Psoas muscle (tissue), 8 donors: ENCODE measurements around the gene FN3K. TPM values are rescaled to one million over a fixed set of nuclear protein-coding genes. Genes with fewer than 3 reads are reported as not detected.

ENCODE experiments used
- ATAC-seq, 4 donors: fragments of 200-7000 bp; cut with Tn5 transposase; one replicate each; pipeline ENCODE4 v1.9.1; 2020; ENCODE audit warnings: moderate library complexity in 3 of 4, mild to moderate bottlenecking in 2 of 4
- DNase-seq, 2 donors: peaks; one replicate each; pipeline ENCODE4 v3.0.0-alpha.2; 2020
- H3K27ac ChIP-seq: fragments of 200-600 bp; one replicate; pipeline ENCODE4 v1.8.0; 2022
- H3K27me3 ChIP-seq, 3 donors: fragments of 200-600 bp in 1 of 3; one replicate each; pipeline versions ENCODE4 v1.6.1 to v1.8.0; 2013 to 2022; ENCODE audit warnings: low read length in 2 of 3, mild to moderate bottlenecking in 2 of 3, moderate library complexity in 1 of 3; ENCODE audit not compliant: insufficient read depth in 3 of 3
- H3K36me3 ChIP-seq, 2 donors: fragments of 200-600 bp in 1 of 2; one replicate each; pipeline versions ENCODE4 v1.6.1 to v1.8.0; 2013 to 2022; ENCODE audit warnings: low read depth in 1 of 2, mild to moderate bottlenecking in 1 of 2, moderate library complexity in 1 of 2; ENCODE audit not compliant: insufficient read depth in 1 of 2
- H3K4me1 ChIP-seq: fragments of 200-600 bp; one replicate; pipeline ENCODE4 v1.8.0; 2022
- H3K4me3 ChIP-seq: fragments of 200-600 bp; one replicate; pipeline ENCODE4 v1.8.0; 2022; ENCODE audit warnings: mild to moderate bottlenecking
- H3K9me3 ChIP-seq: fragments of 200-600 bp; one replicate; pipeline ENCODE4 v1.8.0; 2022
- WGBS, 3 donors: extraction: QIAGEN DNeasy Blood & Tissue Kit; methylation state at CpG; one replicate each; pipeline versions ENCODE4 v1.1.6 to v1.1.7; 2013; 5-methylcytosine and 5-hydroxymethylcytosine counted together
- intact Hi-C, 2 donors: fragments of 100-400 bp; cut with DNase I; formaldehyde crosslinking; loops; one replicate each; pipeline versions ENCODE4 v1.11.0 to v1.14.2; 2022
- polyA plus RNA-seq, 3 donors: library from polyadenylated mRNA; stranded (reverse); fragments of 200-250 nt; gene quantifications; one replicate each; pipeline ENCODE4 v1.2.3, GENCODE V29; 2013
- total RNA-seq, 4 donors: library from RNA; stranded (reverse); fragmentation: NEBNext Ultra II Directional in 2 of 4; extraction: Animal tissue kit (Norgen Biotek cat#: 25700) in 2 of 4; gene quantifications; one replicate each; pipeline versions ENCODE4 v1.2.1 to v1.2.4, GENCODE V29; 2021 to 2023
- TF ChIP-seq, protein P1 (sequence below): fragments of 200-600 bp; IDR thresholded peaks from one replicate; pipeline ENCODE4 v1.8.0; 2022; ENCODE audit warnings: antibody characterized with exemption
- donor health status: healthy with polysubstance abuse.
- donor health status: DM: no; HTN: no; CAD: no; lungs with moderate emphysema.
- donor health status: Bipolar disorder and iron deficiency.
- donor health status: healthy.
- donor health status: DM: yes; HTN: yes; CAD: no.
- donor health status: DM: no; HTN: no; CAD: no.
- donor health status: DM: no; HTN: no; CAD: no.
- donor health status: DM: yes; HTN: yes; CAD: no.

FN3K gene
- total and polyA plus RNA-seq, 7 donors, result 5.9 to 22.3 (median 10.1) TPM

DNA sequence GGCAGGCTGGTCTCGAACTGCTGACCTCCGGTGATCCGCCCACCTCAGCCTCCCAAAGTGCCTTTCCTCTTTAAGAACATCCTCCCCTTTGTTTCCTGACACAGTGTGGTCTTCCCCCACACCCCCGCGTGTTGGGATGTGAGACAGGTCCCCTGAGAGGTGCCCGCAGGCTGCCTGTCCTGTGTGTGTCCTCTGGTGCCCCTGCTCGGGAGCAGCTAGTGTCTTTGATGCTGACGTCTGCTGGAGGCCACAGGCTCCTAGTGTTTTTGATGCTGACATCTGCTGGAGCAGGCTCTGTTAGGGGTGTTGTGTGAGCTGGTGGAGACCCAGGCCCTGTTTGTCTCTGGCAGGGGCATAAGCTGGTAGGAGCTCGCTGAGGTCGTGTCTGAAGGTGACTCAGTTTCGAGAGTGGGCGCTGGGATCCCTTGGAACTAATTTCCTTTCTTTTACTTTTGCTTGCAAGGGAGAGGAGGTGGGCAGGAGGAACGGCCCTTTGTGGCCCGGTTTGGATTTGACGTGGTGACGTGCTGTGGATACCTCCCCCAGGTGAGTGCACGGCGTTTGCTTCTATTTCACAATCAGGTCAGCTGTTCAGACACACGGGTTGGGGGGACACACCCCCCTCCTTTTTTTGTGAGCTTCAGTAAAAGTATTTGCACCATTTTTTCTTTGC lies 12.9 kb upstream of the FN3K start:
- peaks cover 5 to 74% of the 10 kb centered on the region in 2 donors for H3K36me3 ChIP-seq
- no peak overlapping the region for H3K4me3 ChIP-seq
- no peak for DNase-seq

GRCh38 chr17:82723169-82723807 lies 12.1 kb upstream of the FN3K start:
- intact Hi-C loops, result no loop called here
- WGBS, 3 donors, result 87 to 95% (median 91%) methylated on average over 26 of the region's 26 CpGs
- peaks cover 5 to 83% of the 10 kb centered on the region in 2 donors for H3K36me3 ChIP-seq
- no peaks in the 10 kb centered on the region for H3K27me3 ChIP-seq
- ATAC-seq (no peak), DNase-seq (no peak)
- H3K4me3 ChIP-seq, result no peak overlapping the region
- TF ChIP-seq, protein P1, sequence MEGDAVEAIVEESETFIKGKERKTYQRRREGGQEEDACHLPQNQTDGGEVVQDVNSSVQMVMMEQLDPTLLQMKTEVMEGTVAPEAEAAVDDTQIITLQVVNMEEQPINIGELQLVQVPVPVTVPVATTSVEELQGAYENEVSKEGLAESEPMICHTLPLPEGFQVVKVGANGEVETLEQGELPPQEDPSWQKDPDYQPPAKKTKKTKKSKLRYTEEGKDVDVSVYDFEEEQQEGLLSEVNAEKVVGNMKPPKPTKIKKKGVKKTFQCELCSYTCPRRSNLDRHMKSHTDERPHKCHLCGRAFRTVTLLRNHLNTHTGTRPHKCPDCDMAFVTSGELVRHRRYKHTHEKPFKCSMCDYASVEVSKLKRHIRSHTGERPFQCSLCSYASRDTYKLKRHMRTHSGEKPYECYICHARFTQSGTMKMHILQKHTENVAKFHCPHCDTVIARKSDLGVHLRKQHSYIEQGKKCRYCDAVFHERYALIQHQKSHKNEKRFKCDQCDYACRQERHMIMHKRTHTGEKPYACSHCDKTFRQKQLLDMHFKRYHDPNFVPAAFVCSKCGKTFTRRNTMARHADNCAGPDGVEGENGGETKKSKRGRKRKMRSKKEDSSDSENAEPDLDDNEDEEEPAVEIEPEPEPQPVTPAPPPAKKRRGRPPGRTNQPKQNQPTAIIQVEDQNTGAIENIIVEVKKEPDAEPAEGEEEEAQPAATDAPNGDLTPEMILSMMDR, result no peak
- H3K4me1 ChIP-seq, result no peaks in the 10 kb centered on the region
- H3K9me3 ChIP-seq, result no peaks in the 10 kb centered on the region
- H3K27ac ChIP-seq, result no peak overlapping the region

More for the DNA sequence above, 12.9 kb upstream of the FN3K start:
- intact Hi-C loops, result no loop called here
- H3K27ac ChIP-seq, result no peak overlapping the region
- no peaks in the 10 kb centered on the region for H3K9me3 ChIP-seq
- H3K4me1 ChIP-seq, result peaks cover 4% of the 10 kb centered on the region
- H3K27me3 ChIP-seq, result no peaks in the 10 kb centered on the region
- TF ChIP-seq, protein P1, result no peak
- 84 to 86% (median 85%) methylated on average over 19 of the region's 19 CpGs for WGBS, 3 donors
- no peak for ATAC-seq

DNA sequence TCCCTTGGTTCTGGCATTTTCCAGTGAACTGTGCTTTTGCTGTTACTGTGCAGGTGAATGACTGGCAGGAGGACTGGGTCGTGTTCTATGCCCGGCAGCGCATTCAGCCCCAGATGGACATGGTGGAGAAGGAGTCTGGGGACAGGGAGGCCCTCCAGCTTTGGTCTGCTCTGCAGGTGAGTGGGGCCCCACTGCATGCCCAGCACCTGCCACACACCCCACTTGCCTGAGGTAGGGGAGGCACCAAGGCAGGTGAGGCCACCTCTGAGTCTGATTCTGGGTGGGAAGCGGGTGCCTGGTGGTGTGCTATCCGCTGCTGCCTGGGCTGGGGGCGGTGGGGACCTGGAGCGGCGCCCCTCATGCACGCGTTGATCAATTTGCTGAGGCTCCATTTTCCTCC lies 9.0 kb upstream of the FN3K start:
- ATAC-seq (no peak), DNase-seq (no peak)
- Histone ChIP-seq H3K27ac (no peak overlapping the region), H3K4me3 (no peak overlapping the region), H3K36me3 (peaks cover 5 to 85% of the 10 kb centered on the region in 2 donors), H3K9me3 (no peaks in the 10 kb centered on the region), H3K4me1 (no peaks in the 10 kb centered on the region), H3K27me3 (no peaks in the 10 kb centered on the region)
- WGBS, 3 donors, result 95 to 97% (median 95%) methylated on average over 10 of the region's 10 CpGs
- intact Hi-C loops, result no loop called here
- TF ChIP-seq, protein P1, result no peak

GRCh38 chr17:82729479-82730260 lies 5.7 kb upstream of the FN3K start:
- ATAC-seq, result peak in 1 of 4 donors; percentile 9
- WGBS, 3 donors, result 86 to 88% (median 88%) methylated on average over 46 to 48 of the region's 48 CpGs
- no peak for DNase-seq
- Histone ChIP-seq H3K4me3 (no peak overlapping the region), H3K36me3 (peaks cover 5 to 64% of the 10 kb centered on the region in 2 donors), H3K27me3 (no peaks in the 10 kb centered on the region), H3K4me1 (no peaks in the 10 kb centered on the region), H3K27ac (no peak overlapping the region), H3K9me3 (peaks cover 5% of the 10 kb centered on the region)
- intact Hi-C loops, result no loop called here
- TF ChIP-seq, protein P1, result no peak
